ENCODE results near the gene ZNF169.
"Not testable (repeated sequence)": the region's sequence is repeated elsewhere in the genome, so short reads cannot be mapped to it uniquely, and the experiment has no call there.

DNA sequence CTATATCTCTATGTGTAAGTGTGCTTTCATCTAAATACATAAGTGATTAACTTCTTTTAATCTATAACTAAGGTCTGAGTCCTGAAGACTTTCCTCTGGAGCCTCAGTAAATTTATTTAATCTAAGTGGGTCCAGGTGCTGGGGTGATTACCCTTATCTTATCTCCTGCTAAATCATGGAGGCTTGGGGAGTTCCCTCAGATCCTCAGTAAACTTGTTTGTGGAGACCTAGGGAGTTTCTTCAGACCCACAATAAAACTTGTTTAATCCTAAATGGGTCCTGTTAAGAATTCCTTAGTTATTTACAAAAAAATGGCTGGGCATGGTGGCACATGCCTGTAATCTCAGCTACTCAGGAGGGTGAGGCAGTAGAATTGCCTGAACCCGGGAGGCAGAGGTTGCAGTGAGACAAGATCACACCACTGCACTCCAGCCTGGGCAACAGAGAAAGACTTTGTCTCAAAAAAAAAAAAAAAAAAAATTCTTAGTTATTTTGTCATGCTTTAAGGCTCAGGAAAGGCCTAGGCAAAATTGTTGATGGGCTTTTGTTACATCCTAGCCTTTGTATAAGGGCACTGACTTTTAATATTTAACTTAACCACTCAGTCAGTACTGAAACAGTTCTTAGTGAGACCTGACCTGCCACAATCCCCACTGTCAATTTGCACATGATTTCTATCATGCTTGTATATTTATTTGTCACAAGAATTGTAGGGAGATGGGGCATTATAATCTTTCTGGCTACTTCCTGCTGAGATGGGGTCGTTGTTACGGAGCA is 6.7 kb downstream of the ZNF169 start:
- TF ChIP-seq, protein P1, sequence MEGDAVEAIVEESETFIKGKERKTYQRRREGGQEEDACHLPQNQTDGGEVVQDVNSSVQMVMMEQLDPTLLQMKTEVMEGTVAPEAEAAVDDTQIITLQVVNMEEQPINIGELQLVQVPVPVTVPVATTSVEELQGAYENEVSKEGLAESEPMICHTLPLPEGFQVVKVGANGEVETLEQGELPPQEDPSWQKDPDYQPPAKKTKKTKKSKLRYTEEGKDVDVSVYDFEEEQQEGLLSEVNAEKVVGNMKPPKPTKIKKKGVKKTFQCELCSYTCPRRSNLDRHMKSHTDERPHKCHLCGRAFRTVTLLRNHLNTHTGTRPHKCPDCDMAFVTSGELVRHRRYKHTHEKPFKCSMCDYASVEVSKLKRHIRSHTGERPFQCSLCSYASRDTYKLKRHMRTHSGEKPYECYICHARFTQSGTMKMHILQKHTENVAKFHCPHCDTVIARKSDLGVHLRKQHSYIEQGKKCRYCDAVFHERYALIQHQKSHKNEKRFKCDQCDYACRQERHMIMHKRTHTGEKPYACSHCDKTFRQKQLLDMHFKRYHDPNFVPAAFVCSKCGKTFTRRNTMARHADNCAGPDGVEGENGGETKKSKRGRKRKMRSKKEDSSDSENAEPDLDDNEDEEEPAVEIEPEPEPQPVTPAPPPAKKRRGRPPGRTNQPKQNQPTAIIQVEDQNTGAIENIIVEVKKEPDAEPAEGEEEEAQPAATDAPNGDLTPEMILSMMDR (IDR thresholded peaks at IDR 0.05): not testable (repeated sequence)
- TF ChIP-seq POLR2A (IDR thresholded peaks at IDR 0.05): not testable (repeated sequence)
